CD4-positive, alpha-beta T cell (primary cell): ENCODE measurements around the gene RGS17. TPM values are rescaled to one million over a fixed set of nuclear protein-coding genes. Genes with fewer than 3 reads are reported as not detected.

ENCODE experiments used
- ATAC-seq: fragments of 200-7000 bp; cut with Tn5 transposase; one replicate; pipeline ENCODE4 v1.10.0; 2022; ENCODE audit warnings: mild to moderate bottlenecking; ENCODE audit not compliant: poor library complexity
- CTCF ChIA-PET: fragments of 350-600 bp; sonication (Branson Sonifier 250); formaldehyde crosslinking; loops from one replicate; lab custom pipeline; 2021; ENCODE audit warnings: antibody characterized with exemption, inconsistent platforms; lab: Charles Lee
- POLR2A ChIA-PET: fragments of 350-600 bp; sonication (Branson Sonifier 250); formaldehyde crosslinking; loops from one replicate; lab custom pipeline; 2021; ENCODE audit warnings: antibody characterized with exemption, inconsistent platforms; lab: Charles Lee
- DNase-seq, 14 experiments: peaks; one replicate each; pipeline ENCODE4 v3.0.0-alpha.2; 2013 to 2020; ENCODE audit warnings: mixed read lengths in 2 of 14
- H3K27ac ChIP-seq, 2 donors: one replicate each; pipeline versions ENCODE4 v1.5.1 to v1.7.0; 2013; ENCODE audit warnings: low read length in 2 of 2, low read depth in 1 of 2, mild to moderate bottlenecking in 1 of 2
- H3K27me3 ChIP-seq, 2 experiments: 1 replicate in 1 of 2; 2 replicates in 1 of 2; pipeline versions ENCODE4 v1.6.1 to v1.7.0; 2013; ENCODE audit warnings: low read length in 2 of 2, control low read depth in 1 of 2, mild to moderate bottlenecking in 1 of 2, moderate library complexity in 1 of 2; ENCODE audit not compliant: insufficient read depth in 2 of 2, control insufficient read depth in 1 of 2
- H3K36me3 ChIP-seq: one replicate; pipeline ENCODE4 v1.6.1; 2013; ENCODE audit warnings: low read length, control low read depth; ENCODE audit not compliant: insufficient read depth
- H3K4me1 ChIP-seq: one replicate; pipeline ENCODE4 v1.6.1; 2013; ENCODE audit warnings: low read length, control low read depth; ENCODE audit not compliant: insufficient read depth
- H3K4me3 ChIP-seq: one replicate; pipeline ENCODE4 v1.5.1; 2013; ENCODE audit warnings: mild to moderate bottlenecking, low read length, moderate library complexity
- H3K9me3 ChIP-seq, 2 experiments: 1 replicate in 1 of 2; 2 replicates in 1 of 2; pipeline versions ENCODE4 v1.6.1 to v1.7.0; 2013; ENCODE audit warnings: low read length in 2 of 2, mild to moderate bottlenecking in 2 of 2, control low read depth in 1 of 2, moderate library complexity in 1 of 2; ENCODE audit not compliant: control insufficient read depth in 1 of 2, insufficient read depth in 1 of 2
- H3K27ac Mint-ChIP-seq: one replicate; pipeline ENCODE4 v1.8.0; 2020; ENCODE audit warnings: mixed read lengths
- H3K27me3 Mint-ChIP-seq: one replicate; pipeline ENCODE4 v1.8.0; 2021; ENCODE audit warnings: mixed read lengths
- H3K36me3 Mint-ChIP-seq: one replicate; pipeline ENCODE4 v1.8.0; 2021; ENCODE audit warnings: low read depth, mixed read lengths
- H3K4me1 Mint-ChIP-seq: one replicate; pipeline ENCODE4 v1.8.0; 2021; ENCODE audit warnings: low read depth, mixed read lengths
- H3K4me3 Mint-ChIP-seq: one replicate; pipeline ENCODE4 v1.8.0; 2020; ENCODE audit warnings: mild to moderate bottlenecking, mixed read lengths
- H3K9me3 Mint-ChIP-seq: one replicate; pipeline ENCODE4 v1.8.0; 2020; ENCODE audit warnings: mixed read lengths
- CTCF ChIP-seq: fragments of 200-600 bp; IDR thresholded peaks from one replicate; pipeline ENCODE4 v1.8.0; 2022; ENCODE audit warnings: antibody characterized with exemption, mild to moderate bottlenecking
- intact Hi-C, 2 experiments: fragments of 100-400 bp; cut with DNase I in 1 of 2; cut with micrococcal nuclease in 1 of 2; formaldehyde crosslinking; loops; one replicate each; pipeline versions ENCODE4 v1.15.1 to v1.9.0; 2023 to 2025; cut with DNase I, micrococcal nuclease
- total RNA-seq, 174 experiments: library from RNA in 2 of 174; stranded (reverse) in 2 of 174; gene quantifications; one replicate each; pipeline ENCODE4 v1.2.3 and lab custom pipeline; 2021 to 2026

The RGS17 gene
- total RNA-seq, 2 experiments from 2014 or later: not detected

GRCh38 chr6:153015094-153015640, 115.9 kb downstream of the RGS17 start:
- Mint-ChIP-seq H3K4me1 (no peaks in the 10 kb centered on the region), H3K27me3 (peaks cover 53% of the 10 kb centered on the region), H3K27ac (no peak overlapping the region), H3K9me3 (no peaks in the 10 kb centered on the region), H3K36me3 (no peaks in the 10 kb centered on the region), H3K4me3 (no peak overlapping the region)
- TF ChIP-seq CTCF: no peak
- H3K4me3 ChIP-seq: no peak overlapping the region
- no peaks in the 10 kb centered on the region for H3K9me3 ChIP-seq
- H3K27ac ChIP-seq: no peak overlapping the region
- intact Hi-C loops: no loop called here
- ChIA-PET CTCF (no interaction called here), POLR2A (no interaction called here)
- H3K4me1 ChIP-seq: no peaks in the 10 kb centered on the region
- ATAC-seq: no peak
- no peak for DNase-seq
- H3K36me3 ChIP-seq: no peaks in the 10 kb centered on the region
- peaks cover 0 to 19% of the 10 kb centered on the region in 2 experiments for H3K27me3 ChIP-seq

- Histone ChIP-seq H3K36me3 (no peaks in the 10 kb centered on the region), H3K27me3 (peaks cover 0 to 19% of the 10 kb centered on the region in 2 experiments), H3K9me3 (no peaks in the 10 kb centered on the region), H3K4me1 (no peaks in the 10 kb centered on the region), H3K27ac (no peak overlapping the region), H3K4me3 (no peak overlapping the region)
- Mint-ChIP-seq H3K36me3 (no peaks in the 10 kb centered on the region), H3K9me3 (no peaks in the 10 kb centered on the region), H3K27ac (no peak overlapping the region), H3K4me3 (no peak overlapping the region), H3K4me1 (no peaks in the 10 kb centered on the region), H3K27me3 (peaks cover 39% of the 10 kb centered on the region)
- ChIA-PET POLR2A (no interaction called here), CTCF (no interaction called here)
- ATAC-seq (no peak), DNase-seq (no peak)
- intact Hi-C loops: no loop called here
- no peak for TF ChIP-seq CTCF
These were observed 117.6 kb downstream of the RGS17 start for GRCh38 chr6:153013438-153013837.

GRCh38 chr6:153012856-153013255, 118.2 kb downstream of the RGS17 start:
- H3K4me3 Mint-ChIP-seq: no peak overlapping the region
- H3K27ac Mint-ChIP-seq: no peak overlapping the region
- no peaks in the 10 kb centered on the region for H3K9me3 ChIP-seq
- no peaks in the 10 kb centered on the region for H3K4me1 ChIP-seq
- peaks cover 0 to 16% of the 10 kb centered on the region in 2 experiments for H3K27me3 ChIP-seq
- no peak for TF ChIP-seq CTCF
- ChIA-PET CTCF (no interaction called here), POLR2A (no interaction called here)
- intact Hi-C loops: no loop called here
- H3K27ac ChIP-seq: no peak overlapping the region
- no peak for ATAC-seq
- no peaks in the 10 kb centered on the region for H3K36me3 ChIP-seq
- peaks cover 33% of the 10 kb centered on the region for H3K27me3 Mint-ChIP-seq
- H3K4me3 ChIP-seq: no peak overlapping the region
- no peaks in the 10 kb centered on the region for H3K4me1 Mint-ChIP-seq
- no peaks in the 10 kb centered on the region for H3K36me3 Mint-ChIP-seq
- no peaks in the 10 kb centered on the region for H3K9me3 Mint-ChIP-seq
- no peak for DNase-seq
